HG03045 (cell line): Measurements from ENCODE around the gene CAMSAP1.

Experiments used
- ATAC-seq: cut with Tn5 transposase; IDR thresholded peaks from one replicate; pipeline ENCODE4 v1.9.1; 2021; ENCODE audit warnings: mild to moderate bottlenecking, moderate library complexity; ENCODE audit not compliant: unreplicated experiment

Gene CAMSAP1

GRCh38 chr9:135847833-135848232 is 59.5 kb downstream of the CAMSAP1 start:
- no peak for ATAC-seq

DNA sequence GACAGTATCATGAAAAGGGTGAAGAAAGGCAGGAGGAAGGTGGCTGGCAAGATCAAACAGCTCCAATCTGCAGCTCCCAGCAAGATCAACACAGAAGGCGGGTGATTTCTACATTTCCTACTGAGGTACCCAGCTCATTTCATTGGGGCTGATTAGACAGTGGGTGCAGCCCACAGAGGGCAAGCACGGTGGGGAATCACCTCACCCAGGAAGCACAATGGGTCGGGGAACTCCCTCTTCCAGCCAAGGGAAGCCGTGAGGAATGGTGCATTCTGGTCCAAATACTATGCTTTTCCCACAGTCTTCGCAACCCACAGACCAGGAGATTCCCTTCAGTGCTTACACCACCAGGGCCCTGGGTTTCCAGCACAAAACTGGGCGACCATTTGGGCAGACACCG is 66.8 kb downstream of the CAMSAP1 start:
- no peak for ATAC-seq

- no peak for ATAC-seq
Measured at GRCh38 chr9:135840107-135840506, 67.2 kb downstream of the CAMSAP1 start.

DNA sequence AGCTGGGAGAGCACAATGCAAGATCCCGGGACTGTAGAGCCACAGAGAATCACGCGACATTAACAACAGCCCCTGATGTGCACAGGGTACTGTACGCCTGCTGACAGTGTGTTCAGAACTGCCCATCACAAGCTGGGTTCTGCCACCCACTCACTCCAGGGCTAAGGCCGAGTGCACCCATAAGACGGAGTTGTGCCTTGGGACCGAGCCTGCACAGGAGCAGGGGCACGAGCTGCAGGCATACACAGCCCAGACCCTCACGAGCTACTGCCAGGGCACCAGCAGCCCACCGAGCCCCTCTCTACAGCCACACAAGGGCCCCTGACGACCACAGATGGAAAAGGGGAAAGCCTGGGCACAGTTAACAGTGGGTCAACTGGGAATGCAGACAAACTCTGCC is 67.8 kb downstream of the CAMSAP1 start:
- no peak for ATAC-seq

GRCh38 chr9:135835131-135835530 is 72.2 kb downstream of the CAMSAP1 start:
- ATAC-seq, result no peak

DNA sequence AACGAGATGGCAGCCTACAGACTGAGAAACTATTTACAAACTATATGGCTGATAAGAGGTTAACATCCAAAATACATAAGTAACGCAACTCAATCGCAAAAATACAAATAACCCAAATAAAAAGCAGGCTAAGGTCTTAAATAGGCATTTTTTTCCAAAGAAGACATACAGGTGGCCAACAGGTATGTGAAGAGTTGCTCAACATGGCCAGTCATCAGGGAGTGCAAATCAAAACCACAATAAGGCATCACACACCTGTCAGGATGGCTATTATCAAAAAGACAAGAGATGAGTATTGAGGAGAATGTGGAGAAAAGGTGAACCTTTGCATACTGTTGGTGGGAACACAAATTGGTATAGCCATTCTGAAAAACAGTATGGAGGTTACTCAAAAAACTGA is 73.5 kb downstream of the CAMSAP1 start:
- ATAC-seq, result no peak

- ATAC-seq, result no peak
Measured at GRCh38 chr9:135830496-135830895, 76.8 kb downstream of the CAMSAP1 start.

GRCh38 chr9:135828656-135829055 is 78.7 kb downstream of the CAMSAP1 start:
- no peak for ATAC-seq

DNA sequence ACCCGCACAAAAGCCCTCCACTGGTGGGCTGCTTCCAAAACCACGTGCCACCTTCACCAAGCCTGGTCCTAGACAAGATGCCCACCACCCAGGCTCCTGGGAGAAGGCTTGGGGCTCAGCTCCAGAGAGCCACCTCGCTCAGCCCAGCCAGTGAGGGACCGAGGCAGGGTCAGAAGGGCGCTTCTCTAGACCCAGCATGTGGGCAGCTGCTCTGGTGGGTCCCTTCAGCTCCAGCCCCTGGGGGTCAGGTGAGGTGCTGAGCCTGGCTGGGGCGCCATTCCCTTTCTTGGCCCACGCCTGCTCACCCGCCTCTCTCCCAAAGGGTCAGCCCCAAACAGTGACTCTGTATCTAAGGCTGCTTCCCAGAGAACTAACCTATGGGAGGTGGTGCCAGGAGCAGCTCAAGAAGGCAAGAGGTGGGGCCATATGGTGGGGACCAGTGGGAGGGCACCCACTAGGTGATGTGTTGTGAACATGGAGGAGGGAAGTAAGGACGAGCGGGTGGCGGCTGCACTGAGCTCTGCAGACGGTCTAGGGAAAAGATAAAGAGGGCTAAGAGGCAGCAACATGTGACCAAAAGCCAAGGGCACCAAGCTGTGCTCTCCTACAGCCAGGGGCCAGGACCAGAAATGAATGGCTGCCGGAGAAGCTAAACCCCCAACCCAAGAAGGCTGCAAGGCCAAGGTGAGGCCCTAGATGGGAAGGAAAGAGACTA is 79.3 kb downstream of the CAMSAP1 start:
- ATAC-seq, result no peak

DNA sequence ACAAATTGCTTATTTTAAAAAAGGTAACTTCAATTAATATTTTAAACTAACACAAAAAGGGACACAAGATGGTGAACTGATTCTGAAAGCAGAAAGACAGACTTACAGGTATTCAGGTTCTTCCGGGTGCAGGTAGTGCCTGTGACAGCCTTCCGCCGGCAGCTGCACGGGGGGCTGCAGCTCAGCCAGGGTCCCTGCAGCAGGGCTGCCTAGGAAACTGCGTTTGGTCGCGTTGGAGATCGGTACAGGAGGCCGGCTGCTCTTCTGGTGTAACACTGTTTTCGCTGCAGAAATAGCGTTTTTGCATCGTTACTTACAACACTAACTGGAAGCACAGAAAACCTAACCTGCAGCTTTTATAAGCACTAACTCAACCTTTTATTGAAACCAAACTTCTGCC is 80.0 kb downstream of the CAMSAP1 start:
- no peak for ATAC-seq

GRCh38 chr9:135826188-135826545 is 81.2 kb downstream of the CAMSAP1 start:
- no peak for ATAC-seq

DNA sequence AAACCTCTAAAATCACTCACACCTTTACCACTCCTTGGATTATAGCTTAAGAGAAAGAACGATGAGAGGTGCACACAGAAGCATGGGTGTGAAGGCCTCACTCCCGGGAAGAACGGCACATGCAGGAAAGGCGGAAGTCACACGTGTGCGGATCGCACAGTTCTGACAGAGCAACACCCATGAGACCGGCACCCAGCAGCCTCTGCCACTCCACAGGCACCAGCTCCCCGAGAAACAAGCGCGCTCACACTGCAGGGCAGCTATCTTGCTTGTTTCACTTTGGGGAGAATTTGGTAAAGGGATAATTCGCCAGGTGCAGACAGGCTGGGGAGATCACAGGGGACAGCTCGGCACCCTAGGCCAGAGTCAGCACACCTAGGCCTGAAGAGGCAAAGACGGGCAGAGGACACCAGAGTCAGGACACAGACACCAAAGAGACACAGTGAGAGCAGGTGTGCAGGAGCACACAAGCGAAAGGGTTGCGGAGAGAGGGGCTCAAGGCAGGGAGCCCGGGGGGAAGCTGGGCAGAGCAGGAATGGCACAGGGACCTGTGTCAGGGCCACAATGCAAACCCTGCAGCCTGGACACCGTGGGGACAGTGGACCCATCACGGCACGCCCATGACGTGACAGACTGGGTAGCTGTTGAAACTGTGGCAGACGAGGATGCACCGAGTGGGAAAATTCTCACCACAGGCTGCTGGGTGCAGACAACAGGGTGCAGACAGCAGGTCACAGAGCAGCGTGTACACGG is 81.7 kb downstream of the CAMSAP1 start:
- ATAC-seq, result no peak

DNA sequence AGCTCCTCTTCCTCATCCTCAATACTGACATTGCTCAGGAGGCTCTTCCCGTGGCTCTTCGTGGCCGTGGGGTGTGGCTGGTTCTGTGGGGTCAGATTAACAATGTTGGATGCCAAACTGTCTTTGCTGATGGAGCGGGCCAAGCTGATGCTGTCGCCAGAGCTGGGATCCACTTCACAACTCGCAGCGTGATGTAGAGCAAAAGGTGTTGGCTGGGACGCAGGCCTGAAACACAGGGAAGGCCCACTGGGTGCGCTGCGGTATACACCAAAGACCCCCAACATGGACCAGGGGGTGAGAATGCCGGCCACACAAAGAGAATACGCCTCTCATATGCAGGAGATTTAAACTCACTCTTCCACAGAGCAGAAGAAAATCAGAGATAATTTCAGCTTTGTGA is 84.3 kb downstream of the CAMSAP1 start:
- ATAC-seq, result no peak

- no peak for ATAC-seq
Measured at GRCh38 chr9:135822374-135822755, 85.0 kb downstream of the CAMSAP1 start.

DNA sequence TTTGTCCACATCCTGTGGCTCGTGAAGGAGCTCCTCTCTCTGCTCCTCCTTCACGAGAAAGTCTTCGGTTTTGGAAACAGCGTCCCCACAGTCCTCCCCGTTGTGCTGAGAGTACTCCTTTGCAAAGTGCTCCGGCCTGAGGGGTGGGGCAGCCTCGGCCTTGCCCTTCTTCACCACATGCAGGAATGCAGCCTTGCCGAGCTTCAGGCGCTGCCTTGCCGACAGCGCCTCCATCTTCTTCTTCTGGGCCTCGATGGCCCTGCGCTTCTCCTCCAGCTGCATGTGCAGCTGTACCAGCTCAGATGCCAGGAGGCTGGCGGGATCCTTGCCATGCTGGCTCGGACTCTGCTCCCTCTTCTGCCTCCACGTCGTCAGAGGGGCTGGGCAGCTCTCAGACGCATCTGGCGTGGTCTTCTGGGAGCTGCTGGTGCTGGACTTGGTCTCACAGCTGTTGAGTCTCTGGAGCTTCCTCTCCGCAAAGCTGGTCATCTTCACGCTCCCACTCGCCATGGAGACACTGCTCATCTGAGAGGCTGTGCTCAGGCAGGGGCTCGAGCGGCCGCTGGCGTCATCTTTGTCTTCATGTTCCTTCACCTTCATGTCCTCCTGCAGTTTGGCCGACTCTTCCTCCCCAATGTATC is 85.5 kb downstream of the CAMSAP1 start:
- no peak for ATAC-seq

- no peak for ATAC-seq
Measured at GRCh38 chr9:135821116-135821515, 86.2 kb downstream of the CAMSAP1 start.

GRCh38 chr9:135820661-135821060 is 86.7 kb downstream of the CAMSAP1 start:
- ATAC-seq, result no peak

DNA sequence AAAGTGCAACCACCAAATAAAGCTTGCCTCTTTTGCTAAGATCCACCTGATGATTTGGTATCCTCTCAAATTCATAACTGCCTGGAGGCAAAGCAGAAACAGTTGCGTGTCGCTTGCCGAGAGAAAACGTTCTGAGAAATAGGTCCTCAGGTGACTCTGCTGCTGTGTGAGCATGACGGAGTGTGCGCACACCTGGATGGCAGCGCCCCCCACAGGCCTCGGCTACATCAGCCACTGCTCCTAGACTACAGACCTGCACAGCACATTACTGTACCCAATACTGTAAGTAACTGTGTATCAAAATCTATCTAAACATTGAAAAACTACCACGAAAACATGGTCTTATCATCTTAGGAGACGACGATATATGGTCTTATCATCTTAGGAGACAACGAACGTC is 87.4 kb downstream of the CAMSAP1 start:
- ATAC-seq, result no peak

- ATAC-seq, result no peak
Measured at GRCh38 chr9:135818718-135819475, 88.4 kb downstream of the CAMSAP1 start.

GRCh38 chr9:135817951-135818717 is 89.2 kb downstream of the CAMSAP1 start:
- ATAC-seq, result no peak

DNA sequence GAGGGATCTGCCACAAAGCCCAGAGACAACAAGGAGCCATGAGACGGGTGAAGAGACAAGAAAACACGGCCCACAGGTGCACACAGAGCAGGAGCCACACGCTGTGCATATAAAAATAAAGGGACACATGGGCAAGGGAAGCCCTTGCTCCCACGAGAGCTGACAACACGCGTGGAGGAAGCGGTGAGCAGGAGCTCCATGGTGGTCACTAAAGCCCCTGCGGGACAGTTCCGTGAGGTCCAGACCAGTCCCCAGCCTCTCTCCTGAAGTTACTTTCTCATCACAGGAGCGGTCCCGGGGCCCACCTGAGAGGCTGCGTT is 90.7 kb downstream of the CAMSAP1 start:
- no peak for ATAC-seq
